Measurements from ENCODE around the gene MYH6.

GRCh38 chr14:23372509-23372908 lies 35.6 kb downstream of the MYH6 start, which contains the start of gene IL25:
- no peak for TF ChIP-seq CTCF (conservative IDR thresholded peaks at IDR 0.05 in 1 of 2, IDR thresholded peaks at IDR 0.05 in 1 of 2; ENCODE audit: extremely low read depth in 1 of 2, insufficient read depth in 1 of 2, low read depth in 1 of 2, low read length in 2 of 2)
- TF ChIP-seq EZH2 (IDR thresholded peaks at IDR 0.05; ENCODE audit: borderline replicate concordance, low read length) = no peak
